KMS-11 (cell line): ENCODE measurements around the gene NXN.
"Not testable (repeated sequence)": the region's sequence is repeated elsewhere in the genome, so short reads cannot be mapped to it uniquely, and the experiment has no call there.

ENCODE experiments used
- H2AFZ ChIP-seq: fragments of 200-600 bp; sonication (generic); 2 replicates; pipeline ENCODE4 v1.6.1; 2016; ENCODE audit warnings: antibody characterized with exemption, mixed run types, low read depth
- H3K27ac ChIP-seq: fragments of 200-600 bp; sonication (generic); 2 replicates; pipeline ENCODE4 v1.6.1; 2016; ENCODE audit warnings: mild to moderate bottlenecking, mixed run types
- H3K27me3 ChIP-seq: fragments of 200-600 bp; sonication (generic); 2 replicates; pipeline ENCODE4 v1.6.1; 2017; ENCODE audit warnings: mild to moderate bottlenecking, low read depth, mixed run types, moderate library complexity; ENCODE audit not compliant: insufficient read depth
- H3K36me3 ChIP-seq: fragments of 200-600 bp; sonication (generic); 2 replicates; pipeline ENCODE4 v1.6.1; 2017; ENCODE audit warnings: mild to moderate bottlenecking, mixed run types; ENCODE audit not compliant: insufficient read depth
- H3K4me1 ChIP-seq: fragments of 200-600 bp; sonication (generic); 2 replicates; pipeline ENCODE4 v1.6.1; 2016; ENCODE audit warnings: mild to moderate bottlenecking, low read depth, mixed run types; ENCODE audit not compliant: poor library complexity, severe bottlenecking
- H3K4me2 ChIP-seq: fragments of 200-600 bp; sonication (generic); 2 replicates; pipeline ENCODE4 v1.7.0; 2016; ENCODE audit warnings: mild to moderate bottlenecking, mixed run types
- H3K4me3 ChIP-seq: fragments of 200-600 bp; sonication (generic); IDR thresholded peaks from 2 replicates; pipeline ENCODE4 v1.6.1; 2017; ENCODE audit warnings: low read depth, low read length, mixed read lengths; ENCODE audit not compliant: insufficient read depth
- H3K79me2 ChIP-seq: fragments of 200-600 bp; sonication (generic); 2 replicates; pipeline ENCODE4 v1.6.1; 2016; ENCODE audit warnings: low read depth, mixed run types; ENCODE audit not compliant: insufficient read depth
- H3K9ac ChIP-seq: fragments of 200-600 bp; sonication (generic); 2 replicates; pipeline ENCODE4 v1.6.1; 2016; ENCODE audit warnings: mild to moderate bottlenecking, mixed run types
- H4K20me1 ChIP-seq: fragments of 200-600 bp; sonication (generic); 2 replicates; pipeline ENCODE4 v1.6.1; 2016; ENCODE audit warnings: mild to moderate bottlenecking, mixed run types; ENCODE audit not compliant: insufficient read depth
- TF ChIP-seq, protein P1 (sequence below): fragments of 200-600 bp; sonication (generic); conservative IDR thresholded peaks from 2 replicates; pipeline ENCODE4 v1.6.1; 2017; ENCODE audit warnings: low read depth, mild to moderate bottlenecking, antibody characterized with exemption, low read length, moderate library complexity, mixed read lengths

Gene NXN

DNA sequence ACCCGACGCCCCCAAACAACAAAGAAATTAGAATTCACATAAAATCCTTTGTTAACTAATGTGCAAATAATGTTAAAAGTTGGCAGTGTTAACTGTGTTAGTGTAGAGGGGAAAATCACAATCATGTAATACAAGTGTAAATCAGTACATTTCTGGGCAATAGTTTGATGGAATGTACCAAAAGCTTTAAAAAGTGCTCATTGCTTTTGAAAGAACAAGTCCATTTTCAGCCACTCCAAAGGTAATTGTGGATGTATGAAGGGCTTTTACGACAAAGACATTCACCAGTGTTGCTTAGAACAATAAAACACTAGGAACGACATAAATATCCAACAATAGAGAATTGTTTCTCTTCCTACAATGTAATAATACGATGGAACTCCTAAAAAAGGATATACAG is 206.6 kb downstream of the NXN start:
- peaks cover 8% of the 10 kb centered on the region for H3K4me1 ChIP-seq
- H3K4me3 ChIP-seq = no peak overlapping the region
- H3K9ac ChIP-seq = no peak overlapping the region
- no peak overlapping the region for H3K4me2 ChIP-seq
- no peak overlapping the region for H2AFZ ChIP-seq
- no peaks in the 10 kb centered on the region for H4K20me1 ChIP-seq
- H3K79me2 ChIP-seq = no peaks in the 10 kb centered on the region
- TF ChIP-seq, protein P1, sequence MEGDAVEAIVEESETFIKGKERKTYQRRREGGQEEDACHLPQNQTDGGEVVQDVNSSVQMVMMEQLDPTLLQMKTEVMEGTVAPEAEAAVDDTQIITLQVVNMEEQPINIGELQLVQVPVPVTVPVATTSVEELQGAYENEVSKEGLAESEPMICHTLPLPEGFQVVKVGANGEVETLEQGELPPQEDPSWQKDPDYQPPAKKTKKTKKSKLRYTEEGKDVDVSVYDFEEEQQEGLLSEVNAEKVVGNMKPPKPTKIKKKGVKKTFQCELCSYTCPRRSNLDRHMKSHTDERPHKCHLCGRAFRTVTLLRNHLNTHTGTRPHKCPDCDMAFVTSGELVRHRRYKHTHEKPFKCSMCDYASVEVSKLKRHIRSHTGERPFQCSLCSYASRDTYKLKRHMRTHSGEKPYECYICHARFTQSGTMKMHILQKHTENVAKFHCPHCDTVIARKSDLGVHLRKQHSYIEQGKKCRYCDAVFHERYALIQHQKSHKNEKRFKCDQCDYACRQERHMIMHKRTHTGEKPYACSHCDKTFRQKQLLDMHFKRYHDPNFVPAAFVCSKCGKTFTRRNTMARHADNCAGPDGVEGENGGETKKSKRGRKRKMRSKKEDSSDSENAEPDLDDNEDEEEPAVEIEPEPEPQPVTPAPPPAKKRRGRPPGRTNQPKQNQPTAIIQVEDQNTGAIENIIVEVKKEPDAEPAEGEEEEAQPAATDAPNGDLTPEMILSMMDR = no peak
- H3K27ac ChIP-seq = no peak overlapping the region
- H3K36me3 ChIP-seq = no peaks in the 10 kb centered on the region
- no peaks in the 10 kb centered on the region for H3K27me3 ChIP-seq

DNA sequence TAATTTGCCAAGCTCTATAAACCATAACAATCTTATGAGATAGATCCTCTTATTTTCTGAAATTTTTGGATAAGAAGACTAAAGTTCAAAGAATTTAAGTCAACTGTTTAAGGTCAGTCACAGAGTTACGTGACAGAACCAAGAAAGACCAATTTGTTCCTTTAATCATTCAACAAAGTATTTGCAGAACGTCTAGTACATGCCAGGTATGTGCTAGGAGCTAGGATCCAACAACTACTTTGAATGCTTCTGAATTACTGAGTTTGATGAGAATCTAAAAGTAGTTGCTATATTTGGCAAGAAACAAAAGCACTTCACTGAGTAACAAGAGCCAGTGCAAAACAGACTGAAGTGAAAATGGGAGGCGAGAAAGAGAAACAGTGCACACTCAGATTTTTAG is 212.5 kb downstream of the NXN start:
- Histone ChIP-seq H3K79me2 (no peaks in the 10 kb centered on the region), H4K20me1 (no peaks in the 10 kb centered on the region), H3K27ac (no peak overlapping the region), H3K9ac (no peak overlapping the region), H3K4me1 (no peaks in the 10 kb centered on the region), H3K27me3 (no peaks in the 10 kb centered on the region), H2AFZ (no peak overlapping the region), H3K4me3 (no peak overlapping the region), H3K4me2 (no peak overlapping the region), H3K36me3 (no peaks in the 10 kb centered on the region)
- TF ChIP-seq, protein P1 = no peak

DNA sequence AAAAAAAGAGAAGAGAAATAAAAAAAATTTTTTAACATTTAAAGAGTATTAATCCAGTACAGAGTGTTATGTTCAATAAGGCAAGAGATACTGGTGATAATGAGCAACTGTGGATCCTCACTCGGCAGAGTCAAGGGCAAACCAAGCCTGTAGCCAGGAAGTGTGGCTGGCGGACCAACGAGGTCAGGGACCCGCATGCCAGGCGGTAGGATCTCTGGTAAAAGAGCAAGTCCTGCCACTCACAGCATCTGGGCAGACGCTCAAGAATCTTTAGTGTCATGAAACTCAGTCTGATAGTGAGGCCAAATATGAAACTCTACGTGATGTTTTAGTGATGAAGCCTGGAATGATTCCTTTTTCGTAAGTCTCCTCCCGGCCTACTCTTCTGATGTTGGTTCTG is 219.2 kb downstream of the NXN start:
- H4K20me1 ChIP-seq = no peaks in the 10 kb centered on the region
- H3K79me2 ChIP-seq = no peaks in the 10 kb centered on the region
- no peak overlapping the region for H3K9ac ChIP-seq
- H3K27me3 ChIP-seq = no peaks in the 10 kb centered on the region
- H2AFZ ChIP-seq = no peak overlapping the region
- no peaks in the 10 kb centered on the region for H3K36me3 ChIP-seq
- H3K27ac ChIP-seq = no peak overlapping the region
- H3K4me3 ChIP-seq = no peak overlapping the region
- no peaks in the 10 kb centered on the region for H3K4me1 ChIP-seq
- no peak overlapping the region for H3K4me2 ChIP-seq
- TF ChIP-seq, protein P1 = no peak

DNA sequence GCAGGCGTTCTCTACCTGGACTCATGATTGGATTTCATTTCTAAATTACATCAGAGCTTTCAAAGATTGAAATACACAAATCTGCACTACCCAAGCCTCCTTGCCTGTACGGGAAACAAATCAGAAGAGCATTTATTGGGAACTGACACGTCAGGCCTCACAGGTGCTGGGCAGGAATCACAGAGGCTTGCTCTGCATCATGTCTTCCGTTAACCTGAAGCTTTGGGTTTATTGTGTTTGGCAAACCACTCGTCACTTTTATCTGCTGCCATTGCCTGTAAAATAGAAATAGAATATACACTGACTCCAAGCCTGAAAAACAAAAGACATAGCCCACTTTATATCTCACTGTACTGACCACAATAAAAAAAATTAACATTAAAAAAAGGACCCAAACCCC is 219.6 kb downstream of the NXN start:
- H3K4me2 ChIP-seq = no peak overlapping the region
- H3K79me2 ChIP-seq = no peaks in the 10 kb centered on the region
- no peak overlapping the region for H3K9ac ChIP-seq
- TF ChIP-seq, protein P1 = no peak
- H3K27ac ChIP-seq = no peak overlapping the region
- H3K4me1 ChIP-seq = no peaks in the 10 kb centered on the region
- no peaks in the 10 kb centered on the region for H3K36me3 ChIP-seq
- no peak overlapping the region for H2AFZ ChIP-seq
- no peak overlapping the region for H3K4me3 ChIP-seq
- H4K20me1 ChIP-seq = no peaks in the 10 kb centered on the region
- H3K27me3 ChIP-seq = no peaks in the 10 kb centered on the region

DNA sequence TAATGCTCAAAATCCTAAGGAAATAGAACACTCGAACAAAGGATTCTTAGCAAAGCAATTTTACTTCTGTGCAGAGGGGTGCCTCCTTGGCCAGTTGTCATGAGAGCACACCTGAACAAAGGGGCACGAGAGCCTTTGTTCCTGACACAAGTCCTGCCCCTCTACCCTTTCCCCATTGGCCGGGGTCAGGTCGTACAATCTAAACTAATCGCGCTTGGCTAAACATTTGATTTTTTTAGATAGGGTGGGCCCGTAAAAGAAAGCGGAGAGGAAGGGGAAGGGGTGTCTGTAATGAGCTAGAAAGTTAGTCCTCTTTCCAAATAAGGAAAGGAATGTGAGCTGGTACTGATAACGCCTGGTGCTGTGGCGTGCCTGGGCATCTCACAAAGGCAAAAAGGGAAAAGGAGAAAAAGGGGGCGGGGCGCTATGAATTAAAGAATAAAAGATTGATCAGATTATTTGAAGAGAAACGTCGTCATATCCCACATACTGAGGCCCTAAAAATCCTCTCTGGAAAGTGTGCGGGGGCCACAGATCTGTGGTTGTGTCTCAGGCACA is 223.5 kb downstream of the NXN start:
- not testable (repeated sequence) for H3K27me3 ChIP-seq, H3K4me2 ChIP-seq, H3K4me3 ChIP-seq, H3K27ac ChIP-seq, H3K9ac ChIP-seq, H4K20me1 ChIP-seq, H3K79me2 ChIP-seq, H3K4me1 ChIP-seq, H3K36me3 ChIP-seq, H2AFZ ChIP-seq

DNA sequence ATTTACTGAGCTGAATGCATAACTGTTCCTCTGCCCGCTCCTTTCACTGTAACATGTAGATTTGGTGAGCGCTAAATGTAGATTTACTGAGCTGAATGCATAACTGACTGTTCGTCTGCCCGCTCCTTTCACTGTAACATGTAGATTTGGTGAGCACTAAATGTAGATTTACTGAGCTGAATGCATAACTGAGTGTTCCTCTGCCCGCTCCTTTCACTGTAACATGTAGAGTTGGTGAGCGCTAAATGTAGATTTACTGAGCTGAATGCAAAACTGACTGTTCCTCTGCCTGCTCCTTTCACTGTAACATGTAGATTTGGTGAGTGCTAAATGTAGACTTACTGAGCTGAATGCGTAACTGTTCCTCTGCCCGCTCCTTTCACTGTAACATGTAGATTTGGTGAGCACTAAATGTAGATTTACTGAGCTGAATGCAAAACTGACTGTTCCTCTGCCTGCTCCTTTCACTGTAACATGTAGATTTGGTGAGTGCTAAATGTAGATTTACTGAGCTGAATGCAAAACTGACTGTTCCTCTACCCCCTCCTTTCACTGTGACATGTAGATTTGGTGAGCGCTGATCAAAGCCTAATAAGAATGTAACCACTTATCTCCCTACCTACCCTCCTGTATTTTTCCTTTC is 224.1 kb downstream of the NXN start:
- not testable (repeated sequence) for H3K27me3 ChIP-seq, H2AFZ ChIP-seq, H3K9ac ChIP-seq, H4K20me1 ChIP-seq, H3K36me3 ChIP-seq, H3K4me3 ChIP-seq, H3K27ac ChIP-seq, H3K4me1 ChIP-seq, H3K4me2 ChIP-seq
- peaks cover 12% of the 10 kb centered on the region for H3K79me2 ChIP-seq
